Large intestine (tissue), 3 donors: ENCODE results near the gene GLIPR1. TPM values are rescaled to one million over a fixed set of nuclear protein-coding genes. Genes with fewer than 3 reads are reported as not detected.
A peak's percentile ranks its signal among the peaks of the same experiment; 100 is the strongest.

Experiments used
- DNase-seq, 2 donors: peaks; one replicate each; pipeline versions ENCODE4 v3.0.0 to v3.0.0-alpha.2; 2013
- H3K27ac ChIP-seq: one replicate; pipeline ENCODE4 v1.5.1; 2013; ENCODE audit warnings: low read length
- H3K27me3 ChIP-seq: 2 replicates; pipeline ENCODE4 v1.6.1; 2013; ENCODE audit warnings: low read length; ENCODE audit not compliant: control insufficient read depth, insufficient read depth
- H3K36me3 ChIP-seq: 2 replicates; pipeline ENCODE4 v1.6.1; 2013; ENCODE audit warnings: low read length; ENCODE audit not compliant: control insufficient read depth, insufficient read depth
- H3K4me1 ChIP-seq: one replicate; pipeline ENCODE4 v1.6.1; 2013; ENCODE audit warnings: low read length; ENCODE audit not compliant: control insufficient read depth, insufficient read depth
- H3K4me3 ChIP-seq: one replicate; pipeline ENCODE4 v1.5.1; 2013; ENCODE audit warnings: low read length
- H3K9me3 ChIP-seq: one replicate; pipeline ENCODE4 v1.6.1; 2013; ENCODE audit warnings: mild to moderate bottlenecking, low read depth, low read length, moderate library complexity; ENCODE audit not compliant: control insufficient read depth
- WGBS: methylation state at CpG from one replicate; pipeline ENCODE4 v1.1.5; 2013; ENCODE audit warnings: low lambda C conversion rate; ENCODE audit not compliant: insufficient coverage; 5-methylcytosine and 5-hydroxymethylcytosine counted together
- polyA plus RNA-seq: library from polyadenylated mRNA; unstranded; fragments of 120-200 nt; gene quantifications from one replicate; pipeline ENCODE4 v1.2.1, GENCODE V29; 2013

Gene GLIPR1
- polyA plus RNA-seq, 1 donor = 14.1 TPM

DNA sequence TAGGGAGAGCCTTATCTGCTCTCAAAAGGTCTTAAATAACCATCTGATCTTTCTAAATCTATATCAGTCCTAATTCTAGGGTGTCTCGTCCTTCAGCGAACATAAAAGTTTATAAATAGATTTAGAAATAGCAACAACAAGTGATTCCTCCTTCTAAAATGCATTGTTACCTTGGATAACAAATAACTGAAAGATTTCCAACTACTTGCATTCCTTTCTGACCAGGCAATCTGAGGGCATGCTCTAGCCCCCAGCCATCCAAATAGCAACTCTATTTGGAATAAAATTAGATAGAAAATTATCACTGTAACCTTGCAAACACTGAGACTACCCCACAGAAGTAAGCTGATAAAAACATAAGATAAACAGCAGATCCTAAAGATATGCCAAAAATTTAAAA lies 52.7 kb downstream of the GLIPR1 start:
- no peak for DNase-seq
- no peak overlapping the region for H3K4me3 ChIP-seq
- WGBS = no CpG with 5 or more reads among the region's 2 CpGs
- no peak overlapping the region for H3K27ac ChIP-seq
- no peaks in the 10 kb centered on the region for H3K36me3 ChIP-seq
- H3K4me1 ChIP-seq = no peaks in the 10 kb centered on the region
- H3K27me3 ChIP-seq = no peaks in the 10 kb centered on the region
- H3K9me3 ChIP-seq = no peaks in the 10 kb centered on the region

DNA sequence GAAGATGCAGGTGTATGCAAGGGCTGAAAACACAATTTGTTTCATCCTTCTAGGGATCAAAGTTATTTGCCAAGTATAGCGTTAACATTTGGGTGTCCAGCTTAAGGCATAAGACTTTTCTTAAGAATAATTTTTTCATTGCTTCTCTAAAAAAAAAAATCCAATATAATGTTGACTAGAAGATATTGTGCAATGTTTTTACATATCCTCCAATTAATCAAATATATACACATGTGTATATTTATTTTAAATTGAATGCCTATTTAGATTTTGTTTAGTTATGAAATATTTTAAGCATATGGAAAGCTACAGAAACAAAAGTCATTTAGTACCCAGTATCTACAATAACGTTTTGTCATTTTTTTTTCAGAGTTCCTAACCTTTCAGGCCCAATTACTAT lies 59.3 kb downstream of the GLIPR1 start:
- H3K36me3 ChIP-seq = no peaks in the 10 kb centered on the region
- no peak overlapping the region for H3K4me3 ChIP-seq
- H3K27ac ChIP-seq = no peak overlapping the region
- 0% methylated on average over 1 of the region's 2 CpGs for WGBS
- no peaks in the 10 kb centered on the region for H3K9me3 ChIP-seq
- no peaks in the 10 kb centered on the region for H3K27me3 ChIP-seq
- H3K4me1 ChIP-seq = no peaks in the 10 kb centered on the region
- no peak for DNase-seq

DNA sequence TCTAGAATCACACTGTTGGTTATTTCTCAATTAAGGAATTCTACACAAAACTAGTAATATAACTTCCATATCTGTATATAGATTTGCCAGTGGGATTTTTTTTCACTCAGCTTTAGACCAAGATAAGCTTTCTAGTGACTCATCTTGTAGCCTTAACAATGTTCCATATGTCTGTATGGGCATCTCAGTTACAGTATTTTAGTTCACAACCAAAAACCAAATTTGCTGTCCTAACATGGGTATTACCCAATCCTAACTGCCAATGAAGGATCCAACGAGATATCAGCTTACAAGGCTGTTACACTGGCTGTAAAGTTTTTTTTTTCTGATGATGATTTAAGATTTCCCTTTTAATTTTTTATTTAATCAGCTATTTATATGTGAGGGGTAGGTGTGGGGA lies 62.4 kb downstream of the GLIPR1 start:
- no peaks in the 10 kb centered on the region for H3K9me3 ChIP-seq
- H3K27ac ChIP-seq = no peak overlapping the region
- H3K4me1 ChIP-seq = no peaks in the 10 kb centered on the region
- 86% methylated on average over 1 of the region's 1 CpG for WGBS
- no peak for DNase-seq
- H3K27me3 ChIP-seq = no peaks in the 10 kb centered on the region
- H3K4me3 ChIP-seq = no peak overlapping the region
- H3K36me3 ChIP-seq = no peaks in the 10 kb centered on the region

DNA sequence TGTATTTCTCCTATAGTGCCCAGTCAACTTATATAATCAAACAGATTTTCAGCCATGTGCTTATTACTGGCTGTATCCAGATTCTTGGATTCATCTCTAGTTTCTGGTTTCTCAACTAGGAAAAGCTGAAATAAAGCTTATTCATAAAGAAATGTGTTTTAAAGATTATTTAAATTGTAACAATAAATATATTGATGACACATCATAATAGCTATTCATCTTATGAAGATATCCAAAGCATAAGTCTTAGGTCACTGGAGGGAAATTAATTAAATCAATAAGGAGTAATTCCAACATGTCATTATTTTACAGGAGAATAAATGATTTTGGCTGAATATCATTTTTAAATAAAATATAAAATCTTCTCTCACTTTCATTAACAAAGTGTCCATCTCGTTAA lies 63.0 kb downstream of the GLIPR1 start:
- Histone ChIP-seq H3K4me1 (no peaks in the 10 kb centered on the region), H3K27ac (no peak overlapping the region), H3K27me3 (no peaks in the 10 kb centered on the region), H3K4me3 (no peak overlapping the region), H3K36me3 (no peaks in the 10 kb centered on the region), H3K9me3 (no peaks in the 10 kb centered on the region)
- no peak for DNase-seq
- WGBS = 100% methylated on average over 1 of the region's 1 CpG

DNA sequence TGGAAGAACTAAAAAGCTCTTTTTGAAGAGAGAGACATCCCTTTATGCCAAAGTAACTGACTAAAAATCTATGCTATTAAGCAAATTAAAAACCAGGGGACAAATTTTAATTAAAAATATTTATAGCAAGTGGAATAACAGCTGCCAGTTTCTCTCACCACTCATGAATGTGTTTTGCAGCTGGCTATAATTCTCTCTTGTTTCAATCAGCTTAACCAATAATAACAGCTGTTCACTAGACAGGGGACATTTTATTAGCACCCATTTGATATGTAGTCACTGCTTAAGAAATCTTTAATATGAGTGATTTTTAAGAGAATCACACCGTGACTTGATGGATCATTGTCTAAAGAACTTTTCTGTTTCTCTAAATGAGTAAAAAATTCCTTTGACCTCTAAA lies 65.1 kb downstream of the GLIPR1 start:
- 75% methylated on average over 1 of the region's 1 CpG for WGBS

DNA sequence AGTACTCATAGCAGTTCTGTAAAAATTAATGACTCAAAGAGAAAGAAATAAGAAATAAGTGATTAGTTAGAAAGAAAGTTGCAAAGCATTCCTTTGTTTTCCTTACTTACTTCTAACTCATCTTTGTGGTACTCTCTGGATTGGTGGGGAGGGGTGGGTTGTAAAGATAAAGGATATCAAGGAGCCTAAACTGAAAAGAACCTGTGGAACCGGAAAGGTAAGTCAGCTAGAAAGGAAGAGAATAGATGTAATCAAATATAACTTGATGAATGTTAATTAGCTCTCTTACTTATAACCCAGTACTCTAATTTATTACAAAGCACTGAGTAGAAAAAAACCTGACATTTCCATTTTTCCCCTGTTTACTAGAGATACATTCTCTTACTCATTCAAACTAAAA lies 68.3 kb downstream of the GLIPR1 start:
- WGBS = no CpG with 5 or more reads among the region's 1 CpG
- Histone ChIP-seq H3K9me3 (no peaks in the 10 kb centered on the region), H3K27me3 (no peaks in the 10 kb centered on the region)

More for the DNA sequence above, 65.1 kb downstream of the GLIPR1 start:
- no peak overlapping the region for H3K27ac ChIP-seq
- H3K9me3 ChIP-seq = no peaks in the 10 kb centered on the region
- H3K4me1 ChIP-seq = no peaks in the 10 kb centered on the region
- H3K4me3 ChIP-seq = no peak overlapping the region
- H3K36me3 ChIP-seq = no peaks in the 10 kb centered on the region
- no peaks in the 10 kb centered on the region for H3K27me3 ChIP-seq
- no peak for DNase-seq

DNA sequence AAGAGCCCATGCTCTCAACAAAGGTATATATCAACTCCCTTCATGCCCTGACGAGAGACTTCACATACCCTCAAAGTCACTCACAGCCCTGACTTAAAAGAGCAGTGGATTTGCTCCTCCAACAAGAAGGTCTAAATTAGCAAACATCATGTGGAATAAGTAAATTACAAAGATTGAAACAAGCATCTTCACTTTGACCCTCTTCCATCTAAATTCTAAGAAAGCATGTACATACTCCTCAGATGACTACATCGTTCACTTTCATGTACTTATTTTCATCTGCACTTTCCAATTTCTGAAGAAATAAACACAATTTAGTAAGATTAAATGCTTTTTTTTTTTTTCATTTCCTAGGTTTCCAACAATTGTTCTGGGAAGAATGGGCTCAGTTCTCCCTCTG lies 69.4 kb downstream of the GLIPR1 start:
- WGBS = 75% methylated on average over 1 of the region's 2 CpGs
- Histone ChIP-seq H3K27me3 (no peaks in the 10 kb centered on the region), H3K36me3 (no peaks in the 10 kb centered on the region)

More for the DNA sequence above, 68.3 kb downstream of the GLIPR1 start:
- Histone ChIP-seq H3K36me3 (no peaks in the 10 kb centered on the region), H3K27ac (no peak overlapping the region), H3K4me1 (no peaks in the 10 kb centered on the region), H3K4me3 (no peak overlapping the region)
- DNase-seq = peak in 1 of 2 donors; percentile 24

DNA sequence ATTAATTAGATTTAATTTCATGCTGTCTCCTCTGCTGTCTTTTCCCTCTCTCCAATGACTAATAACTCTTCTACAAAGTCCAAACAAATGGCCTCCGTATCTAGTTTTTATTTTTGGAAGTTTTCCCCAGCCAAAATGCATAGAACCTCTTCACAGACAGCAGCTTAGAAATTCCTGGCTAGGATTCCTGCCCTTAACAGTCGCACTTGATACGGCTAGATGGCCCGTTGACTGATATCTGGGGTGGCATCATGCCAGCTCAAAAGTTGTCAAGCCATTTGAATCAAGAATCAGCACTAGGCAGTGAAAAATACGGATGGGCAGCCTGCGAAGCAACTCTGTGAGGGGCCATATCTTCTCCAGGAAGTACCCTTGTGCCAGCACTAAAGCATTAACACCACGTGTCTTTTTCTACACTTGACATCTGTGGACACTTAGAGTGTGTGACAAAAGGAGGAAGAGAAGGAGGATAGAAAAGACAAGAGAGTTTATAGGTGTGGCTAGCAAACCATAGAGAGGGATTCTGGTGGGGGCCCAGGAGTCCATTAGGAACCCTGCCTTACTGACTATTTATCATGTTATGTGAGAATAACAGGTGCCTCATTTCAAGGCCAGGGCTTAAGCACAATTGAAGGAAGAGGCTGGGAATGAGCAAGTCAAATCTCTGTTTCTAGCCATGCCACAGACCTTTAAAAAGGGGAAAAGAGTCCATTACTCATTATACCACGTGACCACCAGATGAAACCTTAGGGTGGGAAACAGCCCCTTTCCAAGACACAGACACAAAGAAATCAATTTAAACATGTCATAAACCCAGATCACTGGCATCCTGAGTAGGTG lies 70.1 kb downstream of the GLIPR1 start:
- Histone ChIP-seq H3K4me1 (peaks cover 2% of the 10 kb centered on the region), H3K36me3 (no peaks in the 10 kb centered on the region), H3K27ac (no peak overlapping the region), H3K27me3 (no peaks in the 10 kb centered on the region), H3K9me3 (no peaks in the 10 kb centered on the region), H3K4me3 (no peak overlapping the region)
- WGBS = no CpG with 5 or more reads among the region's 8 CpGs
- DNase-seq = no peak

More for the DNA sequence above, 69.4 kb downstream of the GLIPR1 start:
- H3K27ac ChIP-seq = no peak overlapping the region
- H3K4me1 ChIP-seq = peaks cover 2% of the 10 kb centered on the region
- DNase-seq = no peak
- H3K9me3 ChIP-seq = no peaks in the 10 kb centered on the region
- H3K4me3 ChIP-seq = no peak overlapping the region

DNA sequence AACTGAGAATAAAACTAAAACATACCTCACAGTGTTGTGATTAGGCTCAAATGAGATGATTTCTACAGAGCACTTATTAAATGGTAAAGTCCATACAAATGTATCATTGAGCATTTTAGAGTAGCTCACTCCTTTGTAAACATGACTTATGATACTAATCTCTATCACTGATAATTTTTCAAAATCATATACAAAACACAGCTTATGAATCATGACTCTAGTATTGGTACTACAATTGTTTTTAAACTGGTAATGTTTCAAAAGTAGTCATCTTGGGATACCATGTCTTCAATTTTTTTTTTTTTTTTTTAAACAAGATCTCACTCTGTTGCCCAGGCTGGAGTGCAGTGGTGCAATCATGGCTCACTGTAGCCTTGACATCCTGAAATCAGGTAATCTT lies 70.9 kb downstream of the GLIPR1 start:
- Histone ChIP-seq H3K9me3 (no peaks in the 10 kb centered on the region), H3K36me3 (no peaks in the 10 kb centered on the region), H3K27ac (no peak overlapping the region), H3K27me3 (no peaks in the 10 kb centered on the region), H3K4me3 (no peak overlapping the region), H3K4me1 (peaks cover 2% of the 10 kb centered on the region)
- no peak for DNase-seq

DNA sequence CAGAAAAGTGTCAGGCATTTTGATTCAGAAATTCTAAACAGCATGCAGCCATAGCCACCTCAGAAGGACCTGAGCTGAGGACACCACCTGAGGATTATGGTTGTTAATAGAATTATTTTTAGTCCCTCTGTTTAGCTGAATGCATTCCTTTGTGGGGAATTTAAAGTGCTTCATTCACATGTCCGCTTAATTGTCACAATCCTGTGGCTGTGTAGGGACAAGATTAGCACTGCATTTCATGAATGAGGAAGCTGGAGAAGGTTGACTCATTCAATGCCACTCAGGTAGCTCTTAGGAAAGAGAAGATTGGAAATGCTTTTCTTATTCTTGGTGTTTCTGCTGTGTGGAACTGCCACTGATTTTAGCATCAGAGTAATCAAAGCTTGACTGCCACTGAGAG lies 72.8 kb downstream of the GLIPR1 start:
- DNase-seq = no peak
- Histone ChIP-seq H3K27me3 (no peaks in the 10 kb centered on the region), H3K4me1 (peaks cover 2% of the 10 kb centered on the region), H3K9me3 (no peaks in the 10 kb centered on the region), H3K27ac (no peak overlapping the region), H3K4me3 (no peak overlapping the region), H3K36me3 (no peaks in the 10 kb centered on the region)
- WGBS = no CpG with 5 or more reads among the region's 1 CpG
